ENCODE data around the gene PTPN7.

The PTPN7 gene

DNA sequence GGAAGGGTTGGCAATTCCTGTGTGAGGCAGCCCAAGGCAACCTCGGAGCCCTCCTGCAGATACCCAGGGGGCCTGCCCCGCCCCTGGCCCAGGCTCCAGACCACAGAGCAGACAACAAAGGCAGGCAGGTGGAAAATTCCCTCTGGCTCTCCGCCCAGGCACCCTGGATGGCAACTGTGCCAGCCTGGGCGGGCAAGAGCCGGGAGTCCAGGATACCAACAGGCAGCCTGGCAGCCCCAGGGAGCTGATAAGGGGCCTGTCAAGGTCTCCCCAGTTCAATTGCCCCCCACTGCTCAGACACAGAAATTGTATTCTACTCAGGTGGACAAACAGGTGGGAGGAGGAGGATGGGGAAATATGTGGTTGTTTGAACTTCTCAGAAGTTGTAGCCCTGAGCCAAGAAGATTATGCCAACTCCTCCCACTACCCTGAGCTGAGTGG is 53.1 kb downstream of the PTPN7 start:
- Histone ChIP-seq H3K9me3 (ENCODE audit: severe bottlenecking) (no peaks in the 10 kb centered on the region), H3K27ac (no peak overlapping the region), H3K27me3 (ENCODE audit: insufficient read depth, low read depth, severe bottlenecking) (no peaks in the 10 kb centered on the region), H3K36me3 (no peaks in the 10 kb centered on the region), H3K4me3 (ENCODE audit: low read depth, low read length) (no peak overlapping the region)
- TF ChIP-seq, protein P1, sequence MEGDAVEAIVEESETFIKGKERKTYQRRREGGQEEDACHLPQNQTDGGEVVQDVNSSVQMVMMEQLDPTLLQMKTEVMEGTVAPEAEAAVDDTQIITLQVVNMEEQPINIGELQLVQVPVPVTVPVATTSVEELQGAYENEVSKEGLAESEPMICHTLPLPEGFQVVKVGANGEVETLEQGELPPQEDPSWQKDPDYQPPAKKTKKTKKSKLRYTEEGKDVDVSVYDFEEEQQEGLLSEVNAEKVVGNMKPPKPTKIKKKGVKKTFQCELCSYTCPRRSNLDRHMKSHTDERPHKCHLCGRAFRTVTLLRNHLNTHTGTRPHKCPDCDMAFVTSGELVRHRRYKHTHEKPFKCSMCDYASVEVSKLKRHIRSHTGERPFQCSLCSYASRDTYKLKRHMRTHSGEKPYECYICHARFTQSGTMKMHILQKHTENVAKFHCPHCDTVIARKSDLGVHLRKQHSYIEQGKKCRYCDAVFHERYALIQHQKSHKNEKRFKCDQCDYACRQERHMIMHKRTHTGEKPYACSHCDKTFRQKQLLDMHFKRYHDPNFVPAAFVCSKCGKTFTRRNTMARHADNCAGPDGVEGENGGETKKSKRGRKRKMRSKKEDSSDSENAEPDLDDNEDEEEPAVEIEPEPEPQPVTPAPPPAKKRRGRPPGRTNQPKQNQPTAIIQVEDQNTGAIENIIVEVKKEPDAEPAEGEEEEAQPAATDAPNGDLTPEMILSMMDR (IDR thresholded peaks at IDR 0.05; ENCODE audit: low read depth, low read length), result no peak
- DNase-seq, result no peak

- Histone ChIP-seq H3K9me3 (ENCODE audit: severe bottlenecking) (no peaks in the 10 kb centered on the region), H3K4me3 (ENCODE audit: low read depth, low read length) (no peak overlapping the region), H3K27me3 (ENCODE audit: insufficient read depth, low read depth, severe bottlenecking) (no peaks in the 10 kb centered on the region), H3K27ac (no peak overlapping the region), H3K36me3 (no peaks in the 10 kb centered on the region)
- DNase-seq, result no peak
- TF ChIP-seq, protein P1 (IDR thresholded peaks at IDR 0.05; ENCODE audit: low read depth, low read length), result no peak
Observed at GRCh38 chr1:202106340-202107254, 53.8 kb downstream of the PTPN7 start.

DNA sequence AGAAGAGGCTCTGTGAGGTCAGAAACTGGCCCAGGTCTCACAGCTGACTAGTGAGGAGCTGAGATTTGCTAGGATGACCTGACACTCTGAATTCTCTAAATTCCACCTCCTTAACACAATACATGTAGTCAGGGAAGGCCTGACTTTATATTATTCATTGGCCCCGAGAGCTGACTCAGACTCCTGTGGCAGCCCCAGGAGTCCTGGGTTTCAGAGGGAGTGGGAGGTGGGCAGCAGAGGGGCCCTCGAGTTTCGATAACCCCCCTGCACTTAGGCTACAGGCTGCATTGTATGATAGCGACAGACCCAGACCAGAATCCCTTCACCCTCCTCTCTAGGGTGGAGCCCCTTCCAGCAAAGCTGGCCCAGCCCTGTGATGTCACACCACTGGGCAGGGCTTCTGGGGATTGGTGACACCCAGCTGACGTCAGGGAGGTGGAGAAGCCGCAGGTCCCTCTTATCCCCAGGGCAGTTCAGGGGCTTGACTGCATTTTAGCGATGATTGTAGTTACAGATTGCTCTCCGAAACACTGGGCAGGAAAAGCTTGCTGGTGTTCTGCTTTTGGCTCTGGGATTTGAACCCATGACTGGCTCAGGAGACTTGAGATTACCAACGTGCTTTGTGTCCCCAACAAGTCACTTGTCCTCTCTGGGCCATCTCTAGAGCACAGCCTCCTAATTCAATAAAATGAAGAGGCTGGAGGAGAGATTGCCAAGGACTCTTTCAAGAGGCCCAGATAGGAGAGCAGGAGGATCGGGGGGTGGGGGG is 54.6 kb downstream of the PTPN7 start:
- DNase-seq, result peak; percentile 92
- H3K27me3 ChIP-seq (ENCODE audit: insufficient read depth, low read depth, severe bottlenecking), result no peaks in the 10 kb centered on the region
- H3K36me3 ChIP-seq, result no peaks in the 10 kb centered on the region
- H3K27ac ChIP-seq, result no peak overlapping the region
- H3K4me3 ChIP-seq (ENCODE audit: low read depth, low read length), result no peak overlapping the region
- H3K9me3 ChIP-seq (ENCODE audit: severe bottlenecking), result no peaks in the 10 kb centered on the region
- TF ChIP-seq, protein P1 (IDR thresholded peaks at IDR 0.05; ENCODE audit: low read depth, low read length), result no peak

DNA sequence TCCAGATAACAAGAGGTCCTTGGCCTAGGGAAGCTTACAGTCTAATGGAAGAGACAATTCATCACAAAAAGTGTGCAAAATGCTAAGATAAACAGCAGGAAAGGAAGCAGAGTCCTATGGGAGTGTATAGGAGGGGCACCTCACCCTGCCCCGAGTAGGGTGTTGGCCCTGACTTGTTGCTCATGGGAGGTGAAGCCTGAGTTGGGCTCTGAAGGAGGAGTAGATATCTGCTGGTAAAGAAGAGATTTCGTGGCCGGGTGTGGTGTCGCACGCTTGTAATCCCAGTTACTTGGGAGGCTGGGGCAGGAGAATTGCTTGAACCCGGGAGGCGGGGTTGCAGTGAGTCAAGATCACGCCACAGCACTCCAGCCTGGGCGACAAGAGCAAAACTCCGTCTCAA is 56.3 kb downstream of the PTPN7 start:
- H3K36me3 ChIP-seq, result no peaks in the 10 kb centered on the region
- DNase-seq, result no peak
- H3K9me3 ChIP-seq (ENCODE audit: severe bottlenecking), result no peaks in the 10 kb centered on the region
- H3K27me3 ChIP-seq (ENCODE audit: insufficient read depth, low read depth, severe bottlenecking), result no peaks in the 10 kb centered on the region
- TF ChIP-seq, protein P1 (IDR thresholded peaks at IDR 0.05; ENCODE audit: low read depth, low read length), result no peak
- no peak overlapping the region for H3K27ac ChIP-seq
- no peak overlapping the region for H3K4me3 ChIP-seq (ENCODE audit: low read depth, low read length)

DNA sequence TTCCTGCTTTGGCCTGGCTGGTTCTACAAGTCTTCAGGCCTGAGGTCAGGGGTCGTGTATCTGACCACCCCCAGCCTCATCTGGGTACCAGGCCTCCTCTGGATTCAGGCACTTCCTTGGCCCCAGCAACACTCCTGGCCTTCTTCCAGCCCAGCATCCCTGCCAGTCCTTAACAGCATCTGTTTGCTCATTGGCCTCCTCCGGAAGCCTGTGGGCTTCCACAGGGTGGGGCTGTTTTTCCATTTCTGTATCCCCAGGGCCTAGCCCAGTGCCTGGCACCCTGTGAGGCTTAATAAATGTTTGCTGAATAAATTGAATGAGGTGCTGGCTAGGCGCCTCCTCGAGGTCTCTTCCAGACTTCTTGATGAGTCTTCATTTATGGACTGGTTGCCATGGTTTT is 59.2 kb downstream of the PTPN7 start:
- no peak overlapping the region for H3K27ac ChIP-seq
- DNase-seq, result no peak
- no peaks in the 10 kb centered on the region for H3K27me3 ChIP-seq (ENCODE audit: insufficient read depth, low read depth, severe bottlenecking)
- no peaks in the 10 kb centered on the region for H3K9me3 ChIP-seq (ENCODE audit: severe bottlenecking)
- TF ChIP-seq, protein P1 (IDR thresholded peaks at IDR 0.05; ENCODE audit: low read depth, low read length), result 0 out of 2 replicates have a peak, but pooled peaks have one; percentile 20
- no peaks in the 10 kb centered on the region for H3K36me3 ChIP-seq
- H3K4me3 ChIP-seq (ENCODE audit: low read depth, low read length), result no peak overlapping the region

All from WERI-Rb-1 (cell line).